ENCODE measurements around the gene PSMB4. TPM values are rescaled to one million over a fixed set of nuclear protein-coding genes. Genes with fewer than 3 reads are reported as not detected.

PSMB4 gene
- total RNA-seq, 1 donor from 2014 or later = 243 TPM

DNA sequence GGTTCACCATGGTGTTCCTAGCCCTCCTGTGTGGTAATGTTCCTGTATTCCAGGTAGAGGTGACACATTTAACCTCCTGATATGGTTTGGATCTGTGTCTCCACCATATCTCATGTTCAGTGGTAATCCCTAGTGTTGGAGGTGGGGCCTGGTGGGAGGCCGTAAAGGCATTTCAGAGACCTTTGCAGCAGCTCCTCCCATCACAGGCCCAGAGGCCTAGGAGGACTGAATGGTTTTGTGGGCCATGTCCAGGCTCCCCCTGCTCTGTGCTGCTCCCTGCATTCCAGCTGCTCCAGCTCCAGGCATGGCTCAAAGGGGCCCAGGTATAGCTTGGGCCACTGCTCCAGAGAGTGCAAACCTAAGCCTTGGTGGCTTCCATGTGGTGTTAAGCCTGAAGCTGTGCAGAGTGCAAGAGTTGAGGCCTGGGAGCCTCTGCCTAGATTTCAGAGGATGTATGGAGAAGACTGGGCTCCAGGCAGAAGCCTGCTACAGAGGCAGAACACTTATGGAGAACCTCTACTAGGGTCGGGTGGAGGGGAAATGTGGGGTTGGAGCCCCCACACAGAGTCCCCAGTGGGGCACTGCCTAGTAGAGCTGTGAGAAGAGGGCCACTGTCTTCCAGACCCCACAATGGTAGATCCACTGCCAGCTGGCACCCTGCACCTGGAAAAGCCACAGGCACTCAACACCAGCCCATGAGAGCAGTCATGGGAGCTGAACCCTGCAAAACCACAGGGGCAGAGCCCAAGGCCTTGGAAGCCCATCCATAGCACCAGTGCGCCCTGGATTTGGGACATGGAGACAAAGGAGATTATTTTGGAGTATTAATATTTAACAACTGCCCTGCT, 36.8 kb upstream of the PSMB4 start:
- peaks cover 7% of the 10 kb centered on the region for H3K36me3 Mint-ChIP-seq
- H3K9me3 Mint-ChIP-seq = peaks cover 11% of the 10 kb centered on the region
- H3K27ac Mint-ChIP-seq = no peak overlapping the region
- DNase-seq (ENCODE audit: extremely low spot score, unreplicated experiment) = no peak
- no peak overlapping the region for H3K4me3 Mint-ChIP-seq
- no peaks in the 10 kb centered on the region for H3K27me3 Mint-ChIP-seq
- no peaks in the 10 kb centered on the region for H3K4me1 Mint-ChIP-seq (ENCODE audit: unreplicated experiment)
- TF ChIP-seq CTCF (conservative IDR thresholded peaks at IDR 0.05) = no peak

- no peaks in the 10 kb centered on the region for H3K27me3 Mint-ChIP-seq
- no peaks in the 10 kb centered on the region for H3K4me1 Mint-ChIP-seq (ENCODE audit: unreplicated experiment)
- H3K27ac Mint-ChIP-seq = no peak overlapping the region
- peaks cover 11% of the 10 kb centered on the region for H3K9me3 Mint-ChIP-seq
- no peak for TF ChIP-seq CTCF (conservative IDR thresholded peaks at IDR 0.05)
- no peak overlapping the region for H3K4me3 Mint-ChIP-seq
- peaks cover 7% of the 10 kb centered on the region for H3K36me3 Mint-ChIP-seq
- no peak for DNase-seq (ENCODE audit: extremely low spot score, unreplicated experiment)
Observed at GRCh38 chr1:151364996-151365395, 34.4 kb upstream of the PSMB4 start.

DNA sequence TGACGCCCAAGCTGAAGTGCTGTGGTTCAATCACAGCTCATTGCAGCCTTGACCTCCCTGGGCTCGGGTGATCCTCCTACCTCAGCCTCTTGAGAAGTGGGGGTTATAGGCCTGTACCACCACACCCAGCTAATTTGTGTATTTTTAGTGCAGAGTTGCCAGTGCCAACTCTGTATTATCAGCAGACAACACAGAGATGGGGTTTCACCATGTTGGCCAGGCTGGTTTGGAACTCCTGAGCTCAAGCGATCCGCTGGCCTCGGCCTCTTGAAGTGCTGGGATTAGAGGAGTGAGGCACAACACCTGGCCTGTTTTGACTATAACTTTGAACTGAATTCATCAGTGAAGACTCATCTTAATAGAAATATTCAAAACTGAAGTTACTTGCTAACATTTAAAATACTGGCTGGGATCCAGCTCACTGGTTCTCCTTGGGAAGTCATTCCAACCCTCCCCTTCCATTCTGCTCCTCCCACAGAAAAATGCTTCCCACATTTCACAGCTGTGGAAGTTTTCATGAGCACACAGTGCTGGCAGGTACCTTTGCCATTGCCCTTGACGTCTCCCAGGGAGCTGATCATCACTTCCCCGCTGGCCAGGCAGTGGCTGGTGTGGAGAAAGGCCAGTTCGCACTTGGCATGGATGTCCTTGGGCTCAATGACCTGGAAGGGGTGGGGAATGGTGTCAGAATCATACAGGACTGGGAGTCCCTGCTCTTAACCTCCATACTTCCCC, 31.5 kb upstream of the PSMB4 start:
- peaks cover 13% of the 10 kb centered on the region for H3K4me1 Mint-ChIP-seq (ENCODE audit: unreplicated experiment)
- H3K9me3 Mint-ChIP-seq = peaks cover 4% of the 10 kb centered on the region
- H3K27ac Mint-ChIP-seq = no peak overlapping the region
- no peaks in the 10 kb centered on the region for H3K27me3 Mint-ChIP-seq
- peaks cover 7% of the 10 kb centered on the region for H3K36me3 Mint-ChIP-seq
- no peak for TF ChIP-seq CTCF (conservative IDR thresholded peaks at IDR 0.05)
- no peak overlapping the region for H3K4me3 Mint-ChIP-seq
- DNase-seq (ENCODE audit: extremely low spot score, unreplicated experiment) = no peak

DNA sequence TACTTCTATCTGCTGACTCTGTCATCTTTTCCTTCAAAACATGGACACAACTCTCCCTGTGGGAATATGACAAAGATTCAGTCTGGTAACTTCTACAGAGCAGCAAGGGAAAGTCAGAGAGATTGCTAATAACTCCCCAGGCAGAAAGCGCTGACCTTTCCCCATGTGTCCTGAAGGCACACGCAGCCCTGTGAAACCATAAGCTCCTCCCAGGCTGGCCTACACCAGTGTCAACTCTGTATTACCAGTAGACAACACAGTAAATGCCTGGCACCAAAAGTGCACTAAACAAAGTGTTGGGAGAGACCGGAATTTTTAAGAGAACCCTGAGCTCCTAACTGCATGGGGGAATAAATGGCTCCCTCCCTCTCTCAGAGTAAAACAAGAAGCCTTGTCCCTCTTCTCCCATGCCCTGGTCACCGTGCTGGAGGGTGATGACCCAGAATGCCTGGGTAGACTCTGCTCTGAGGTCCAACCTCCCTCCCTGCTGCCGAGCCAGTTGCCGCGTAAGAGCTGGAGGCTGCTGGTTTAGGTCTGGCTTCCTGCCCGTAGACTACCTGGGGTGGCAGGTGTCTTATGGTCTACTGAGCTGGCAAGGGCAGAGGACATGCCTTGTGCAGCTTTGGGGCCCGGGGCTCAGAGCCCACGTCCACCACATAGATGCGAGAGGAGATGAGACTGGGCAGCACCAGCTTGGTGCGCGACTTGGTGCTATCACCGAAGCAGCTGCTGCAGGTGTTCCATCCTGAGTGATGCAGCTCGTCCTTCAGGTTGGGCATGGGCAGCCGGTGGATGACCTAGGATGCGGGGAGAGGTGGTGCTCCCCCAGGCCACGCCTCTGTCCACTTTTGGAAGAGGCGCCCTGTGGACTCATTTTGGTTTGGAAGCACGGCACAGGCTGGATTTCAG, 30.7 kb upstream of the PSMB4 start:
- H3K27me3 Mint-ChIP-seq = no peaks in the 10 kb centered on the region
- H3K36me3 Mint-ChIP-seq = peaks cover 3% of the 10 kb centered on the region
- H3K4me1 Mint-ChIP-seq (ENCODE audit: unreplicated experiment) = peaks cover 20% of the 10 kb centered on the region
- H3K4me3 Mint-ChIP-seq = no peak overlapping the region
- H3K27ac Mint-ChIP-seq = no peak overlapping the region
- DNase-seq (ENCODE audit: extremely low spot score, unreplicated experiment) = no peak
- no peaks in the 10 kb centered on the region for H3K9me3 Mint-ChIP-seq
- no peak for TF ChIP-seq CTCF (conservative IDR thresholded peaks at IDR 0.05)

- no peaks in the 10 kb centered on the region for H3K9me3 Mint-ChIP-seq
- no peak overlapping the region for H3K27ac Mint-ChIP-seq
- H3K27me3 Mint-ChIP-seq = no peaks in the 10 kb centered on the region
- H3K4me1 Mint-ChIP-seq (ENCODE audit: unreplicated experiment) = peaks cover 26% of the 10 kb centered on the region
- TF ChIP-seq CTCF (conservative IDR thresholded peaks at IDR 0.05) = no peak
- H3K36me3 Mint-ChIP-seq = peaks cover 3% of the 10 kb centered on the region
- no peak for DNase-seq (ENCODE audit: extremely low spot score, unreplicated experiment)
- H3K4me3 Mint-ChIP-seq = no peak overlapping the region
Observed at GRCh38 chr1:151369302-151369610, 30.1 kb upstream of the PSMB4 start.
